Hepatocyte (in vitro differentiated cells): ENCODE measurements around the gene GPR55. TPM values are rescaled to one million over a fixed set of nuclear protein-coding genes. Genes with fewer than 3 reads are reported as not detected.

Source experiments
- DNase-seq: peaks from one replicate; pipeline ENCODE4 v3.0.0-alpha.2; 2016; ENCODE audit warnings: low spot score
- H2AFZ ChIP-seq: fragments of 200-600 bp; sonication (generic); 2 replicates; pipeline ENCODE4 v1.6.0; 2016; ENCODE audit warnings: antibody characterized with exemption, mild to moderate bottlenecking
- H3K27ac ChIP-seq: fragments of 200-600 bp; sonication (generic); 2 replicates; pipeline ENCODE4 v1.5.1; 2016; ENCODE audit warnings: mild to moderate bottlenecking
- H3K27me3 ChIP-seq: fragments of 200-600 bp; sonication (generic); 2 replicates; pipeline ENCODE4 v1.6.1; 2016
- H3K36me3 ChIP-seq: fragments of 200-600 bp; sonication (generic); replicated peaks from 2 replicates; pipeline ENCODE4 v1.5.1; 2016; ENCODE audit warnings: low read depth; ENCODE audit not compliant: insufficient read depth
- H3K4me1 ChIP-seq: fragments of 200-600 bp; sonication (generic); 2 replicates; pipeline ENCODE4 v1.5.1; 2016; ENCODE audit warnings: mild to moderate bottlenecking, moderate library complexity; ENCODE audit not compliant: insufficient read depth
- H3K4me2 ChIP-seq: fragments of 200-600 bp; sonication (generic); 2 replicates; pipeline ENCODE4 v1.6.0; 2016
- H3K4me3 ChIP-seq: fragments of 200-600 bp; sonication (generic); 2 replicates; pipeline ENCODE4 v1.5.1; 2016; ENCODE audit warnings: mild to moderate bottlenecking
- H3K79me2 ChIP-seq: fragments of 200-600 bp; sonication (generic); 2 replicates; pipeline ENCODE4 v1.6.0; 2017; ENCODE audit warnings: mild to moderate bottlenecking
- H3K9me2 ChIP-seq: fragments of 200-600 bp; sonication (generic); replicated peaks from 2 replicates; pipeline ENCODE4 v1.6.0; 2017; ENCODE audit warnings: mild to moderate bottlenecking; ENCODE audit not compliant: insufficient read depth
- H3K9me3 ChIP-seq: fragments of 200-600 bp; sonication (generic); 2 replicates; pipeline ENCODE4 v1.5.1; 2016; ENCODE audit warnings: low read depth, mild to moderate bottlenecking
- H4K20me1 ChIP-seq: fragments of 200-600 bp; sonication (generic); 2 replicates; pipeline ENCODE4 v1.6.0; 2016; ENCODE audit warnings: mild to moderate bottlenecking; ENCODE audit not compliant: insufficient read depth, poor library complexity, severe bottlenecking
- CTCF ChIP-seq: fragments of 200-600 bp; sonication (generic); IDR thresholded peaks from 2 replicates; pipeline ENCODE4 v1.5.1; 2016; ENCODE audit warnings: antibody characterized with exemption, mild to moderate bottlenecking; ENCODE audit not compliant: poor library complexity
- EZH2 ChIP-seq: fragments of 200-600 bp; sonication (generic); IDR thresholded peaks from 2 replicates; pipeline ENCODE4 v1.6.1; 2016; ENCODE audit warnings: antibody characterized with exemption, mild to moderate bottlenecking, borderline replicate concordance
- EZH2phosphoT487 ChIP-seq: fragments of 200-600 bp; sonication (generic); IDR thresholded peaks from one replicate; pipeline ENCODE4 v1.6.1; 2018; ENCODE audit warnings: antibody characterized with exemption, mild to moderate bottlenecking, low read depth, moderate library complexity; ENCODE audit not compliant: unreplicated experiment, severe bottlenecking
- WGBS: methylation state at CpG from one replicate; pipeline ENCODE4 v1.1.6; 2016; ENCODE audit warnings: low lambda C conversion rate; ENCODE audit errors: missing lambda C conversion rate; 5-methylcytosine and 5-hydroxymethylcytosine counted together
- polyA plus RNA-seq: library from polyadenylated mRNA; unstranded; fragments of >200 nt; fragmentation: Nextera tagmentation; extraction: Ambion mirVana; gene quantifications from 2 replicates; pipeline ENCODE4 v1.2.1, GENCODE V29; 2016
- total RNA-seq: library from RNA; depleted of rRNA; stranded (reverse); fragments of >200 nt; gene quantifications from 2 replicates; pipeline ENCODE4 v1.2.3, GENCODE V29; 2014

Gene GPR55
- total and polyA plus RNA-seq, 2 experiments from 2014 or later, result 0.83 TPM; not detected in 1

GRCh38 chr2:230891509-230891908 is 33.5 kb downstream of the GPR55 start:
- no peak for DNase-seq
- Histone ChIP-seq H3K4me3 (no peak overlapping the region), H3K36me3 (no peaks in the 10 kb centered on the region), H3K79me2 (no peaks in the 10 kb centered on the region), H3K4me2 (no peak overlapping the region), H4K20me1 (no peaks in the 10 kb centered on the region), H3K27me3 (no peaks in the 10 kb centered on the region), H2AFZ (no peak overlapping the region), H3K4me1 (peaks cover 6% of the 10 kb centered on the region), H3K27ac (no peak overlapping the region), H3K9me3 (no peaks in the 10 kb centered on the region), H3K9me2 (no peaks in the 10 kb centered on the region)
- 82% methylated on average over 6 of the region's 6 CpGs for WGBS
- no peak for TF ChIP-seq EZH2
- TF ChIP-seq EZH2phosphoT487, result no peak
- no peak for TF ChIP-seq CTCF

GRCh38 chr2:230891064-230891463 is 34.0 kb downstream of the GPR55 start:
- 52% methylated on average over 5 of the region's 5 CpGs for WGBS
- no peak overlapping the region for H3K27ac ChIP-seq

GRCh38 chr2:230890646-230891045 is 34.4 kb downstream of the GPR55 start:
- TF ChIP-seq EZH2phosphoT487 (no peak), CTCF (no peak), EZH2 (no peak)
- H3K27ac ChIP-seq, result no peak overlapping the region
- WGBS, result 90% methylated on average over 4 of the region's 4 CpGs

More at GRCh38 chr2:230891064-230891463, 34.0 kb downstream of the GPR55 start:
- Histone ChIP-seq H3K36me3 (no peaks in the 10 kb centered on the region), H2AFZ (no peak overlapping the region), H3K79me2 (no peaks in the 10 kb centered on the region), H3K4me1 (peaks cover 6% of the 10 kb centered on the region), H4K20me1 (no peaks in the 10 kb centered on the region), H3K27me3 (no peaks in the 10 kb centered on the region), H3K9me2 (no peaks in the 10 kb centered on the region), H3K4me3 (no peak overlapping the region), H3K9me3 (no peaks in the 10 kb centered on the region), H3K4me2 (no peak overlapping the region)
- DNase-seq, result no peak
- no peak for TF ChIP-seq EZH2
- TF ChIP-seq CTCF, result no peak
- no peak for TF ChIP-seq EZH2phosphoT487

More at GRCh38 chr2:230890646-230891045, 34.4 kb downstream of the GPR55 start:
- DNase-seq, result no peak
- no peaks in the 10 kb centered on the region for H3K27me3 ChIP-seq
- H3K4me3 ChIP-seq, result no peak overlapping the region
- H4K20me1 ChIP-seq, result no peaks in the 10 kb centered on the region
- H3K4me1 ChIP-seq, result peaks cover 6% of the 10 kb centered on the region
- no peaks in the 10 kb centered on the region for H3K9me2 ChIP-seq
- H3K36me3 ChIP-seq, result no peaks in the 10 kb centered on the region
- no peaks in the 10 kb centered on the region for H3K79me2 ChIP-seq
- no peaks in the 10 kb centered on the region for H3K9me3 ChIP-seq
- H2AFZ ChIP-seq, result no peak overlapping the region
- no peak overlapping the region for H3K4me2 ChIP-seq
